Keratinocyte (primary cell): ENCODE results near the gene YTHDF2. TPM values are rescaled to one million over a fixed set of nuclear protein-coding genes. Genes with fewer than 3 reads are reported as not detected.

Source experiments
- DNase-seq: peaks from one replicate; pipeline ENCODE4 v3.0.0-alpha.2; 2011; ENCODE audit warnings: low read depth, missing footprints, low spot score
- FAIRE-seq: peaks from 2 replicates; lab custom pipeline; 2011; peaks lifted over from hg19 to GRCh38; lab: Jason Lieb, UNC
- H2AFZ ChIP-seq: 2 replicates; pipeline ENCODE4 v1.6.0; 2012; ENCODE audit warnings: low read length, control low read depth, inconsistent platforms; ENCODE audit not compliant: control insufficient read depth
- H3K27ac ChIP-seq: 2 replicates; pipeline ENCODE4 v1.5.1; 2011; ENCODE audit warnings: low read length; ENCODE audit not compliant: control insufficient read depth, insufficient read depth
- H3K27me3 ChIP-seq: 3 replicates; pipeline ENCODE4 v1.6.0; 2011; ENCODE audit warnings: low read length; ENCODE audit not compliant: control insufficient read depth, insufficient read depth; ENCODE audit errors: extremely low read depth
- H3K36me3 ChIP-seq, 2 experiments: 2 replicates in 1 of 2; 3 replicates in 1 of 2; pipeline ENCODE4 v1.5.1; 2011; ENCODE audit warnings: low read length in 2 of 2, mild to moderate bottlenecking in 1 of 2; ENCODE audit not compliant: control insufficient read depth in 2 of 2, insufficient read depth in 2 of 2; ENCODE audit errors: extremely low read depth in 1 of 2
- H3K4me1 ChIP-seq: 3 replicates; pipeline ENCODE4 v1.5.1; 2011; ENCODE audit warnings: low read length; ENCODE audit not compliant: control insufficient read depth, insufficient read depth; ENCODE audit errors: extremely low read depth
- H3K4me2 ChIP-seq: 3 replicates; pipeline ENCODE4 v1.6.0; 2011; ENCODE audit warnings: low read depth, low read length; ENCODE audit not compliant: control insufficient read depth, insufficient read depth; ENCODE audit errors: extremely low read depth
- H3K4me3 ChIP-seq, 3 experiments: fragments of 200-600 bp in 1 of 3; sonication (generic) in 1 of 3; 2 replicates in 2 of 3; 3 replicates in 1 of 3; pipeline ENCODE4 v1.5.1; 2011 to 2016; ENCODE audit warnings: low read length in 3 of 3, mild to moderate bottlenecking in 3 of 3, control low read depth in 2 of 3, inconsistent platforms in 1 of 3, low read depth in 1 of 3, mixed read lengths in 1 of 3, mixed run types in 1 of 3, moderate library complexity in 1 of 3; ENCODE audit not compliant: control insufficient read depth in 2 of 3, insufficient read depth in 2 of 3; ENCODE audit errors: extremely low read depth in 1 of 3
- H3K79me2 ChIP-seq: 2 replicates; pipeline ENCODE4 v1.6.0; 2012; ENCODE audit warnings: low read length; ENCODE audit not compliant: control insufficient read depth, insufficient read depth
- H3K9ac ChIP-seq: 3 replicates; pipeline ENCODE4 v1.6.0; 2011; ENCODE audit warnings: low read length; ENCODE audit not compliant: control insufficient read depth, insufficient read depth; ENCODE audit errors: extremely low read depth
- H3K9me1 ChIP-seq: 3 replicates; pipeline ENCODE4 v1.6.0; 2011; ENCODE audit warnings: low read length; ENCODE audit not compliant: control insufficient read depth, insufficient read depth; ENCODE audit errors: extremely low read depth
- H3K9me3 ChIP-seq: 2 replicates; pipeline ENCODE4 v1.5.1; 2012; ENCODE audit warnings: low read depth, low read length; ENCODE audit not compliant: control insufficient read depth
- H4K20me1 ChIP-seq: 3 replicates; pipeline ENCODE4 v1.6.0; 2011; ENCODE audit warnings: low read length; ENCODE audit not compliant: control insufficient read depth, insufficient read depth; ENCODE audit errors: extremely low read depth
- CTCF ChIP-seq, 3 experiments: IDR thresholded peaks in 1 of 3; conservative IDR thresholded peaks in 1 of 3; optimal IDR thresholded peaks in 1 of 3; 2 replicates in 2 of 3; 3 replicates in 1 of 3; pipeline versions ENCODE3 to v1.5.1; 2011; ENCODE audit warnings: low read length in 3 of 3, mild to moderate bottlenecking in 3 of 3, moderate library complexity in 2 of 3, control low read depth in 1 of 3, inconsistent platforms in 1 of 3; ENCODE audit not compliant: insufficient read depth in 2 of 3; ENCODE audit errors: extremely low read depth in 1 of 3
- EZH2 ChIP-seq: IDR thresholded peaks from one replicate; pipeline ENCODE4 v1.6.1; 2012; ENCODE audit warnings: inconsistent platforms, mild to moderate bottlenecking, low read length, moderate library complexity
- dilution Hi-C: fragments of 300-500 bp; cut with MboI; formaldehyde crosslinking; loops from one replicate; pipeline ENCODE4 v1.7.0; 2020; ENCODE audit warnings: low sequenced_read_pairs; ENCODE audit not compliant: extremely low pct_ligation_motif_present
- polyA plus RNA-seq, 5 experiments: library from polyadenylated mRNA; depleted of rRNA in 3 of 5; stranded (reverse) in 3 of 5; stranded (forward) in 1 of 5; unstranded in 1 of 5; fragments of >200 nt; gene quantifications; 1 replicate in 1 of 5; 2 replicates in 3 of 5; 3 replicates in 1 of 5; pipeline versions ENCODE4 v1.2.1 to v1.2.3, GENCODE V29; 2011 to 2012; ENCODE audit warnings: missing spikeins in 2 of 5, low read depth in 1 of 5, low replicate concordance in 1 of 5

Gene YTHDF2
- polyA plus RNA-seq, 1 donor (not counting 4 experiments of a cell fraction or from before 2014, with no cell fraction given) = 88.0 TPM

- no peaks in the 10 kb centered on the region for H4K20me1 ChIP-seq
- H3K36me3 ChIP-seq = no peaks in the 10 kb centered on the region
Observed at GRCh38 chr1:28789412-28789811, 52.7 kb downstream of the YTHDF2 start.

GRCh38 chr1:28789816-28790215, 53.1 kb downstream of the YTHDF2 start:
- Histone ChIP-seq H3K27ac (no peak overlapping the region), H3K9me1 (no peaks in the 10 kb centered on the region), H4K20me1 (no peaks in the 10 kb centered on the region), H3K9ac (no peak overlapping the region), H3K4me2 (no peak overlapping the region), H3K9me3 (no peaks in the 10 kb centered on the region), H2AFZ (no peak overlapping the region), H3K79me2 (no peaks in the 10 kb centered on the region), H3K27me3 (peaks cover 11% of the 10 kb centered on the region), H3K4me3 (no peak overlapping the region), H3K36me3 (no peaks in the 10 kb centered on the region), H3K4me1 (no peaks in the 10 kb centered on the region)
- dilution Hi-C loops = loop anchor here (10.0 kb wide), 1 partner anchor 55 kb away; no protein-coding TSS in a partner anchor
- DNase-seq (no peak), FAIRE-seq (no peak)
- no peak for TF ChIP-seq EZH2
- TF ChIP-seq CTCF (optimal IDR thresholded peaks at IDR 0.05 in 1 of 3, IDR thresholded peaks at IDR 0.05 in 1 of 3, conservative IDR thresholded peaks at IDR 0.05 in 1 of 3; ENCODE audit: extremely low read depth in 1 of 3, insufficient read depth in 2 of 3, low read length in 3 of 3) = no peak

More at GRCh38 chr1:28789412-28789811, 52.7 kb downstream of the YTHDF2 start:
- no peak overlapping the region for H3K4me3 ChIP-seq
- no peaks in the 10 kb centered on the region for H3K79me2 ChIP-seq
- DNase-seq (no peak), FAIRE-seq (no peak)
- TF ChIP-seq EZH2 = no peak
- no peak for TF ChIP-seq CTCF (optimal IDR thresholded peaks at IDR 0.05 in 1 of 3, IDR thresholded peaks at IDR 0.05 in 1 of 3, conservative IDR thresholded peaks at IDR 0.05 in 1 of 3; ENCODE audit: extremely low read depth in 1 of 3, insufficient read depth in 2 of 3, low read length in 3 of 3)
- H3K27me3 ChIP-seq = peaks cover 11% of the 10 kb centered on the region
- no peak overlapping the region for H3K9ac ChIP-seq
- no peaks in the 10 kb centered on the region for H3K9me1 ChIP-seq
- H3K4me1 ChIP-seq = no peaks in the 10 kb centered on the region
- no peaks in the 10 kb centered on the region for H3K9me3 ChIP-seq
- no peak overlapping the region for H3K4me2 ChIP-seq
- H2AFZ ChIP-seq = no peak overlapping the region
- no peak overlapping the region for H3K27ac ChIP-seq
- dilution Hi-C loops = no loop called here
